GM12878 (cell line): Measurements from ENCODE around the gene EIF2D. TPM values are rescaled to one million over a fixed set of nuclear protein-coding genes. Genes with fewer than 3 reads are reported as not detected.

ENCODE experiments used
- ATAC-seq: fragments of 200-7000 bp; cut with Tn5 transposase; 3 replicates; pipeline ENCODE4 v1.9.1; 2020; ENCODE audit warnings: mild to moderate bottlenecking, moderate library complexity
- BruUV-seq: library from RNA; stranded (reverse); fragments of 400-500 nt; replicated peaks from 2 replicates; lab custom pipeline; 2021; lab: Mats Ljungman, UMichigan
- CTCF ChIA-PET: fragments of 300-600 bp; sonication (Branson Sonifier 250); formaldehyde crosslinking; extraction: SDS; loops from one replicate; lab custom pipeline; 2021; ENCODE audit warnings: inconsistent platforms; lab: Yijun Ruan, JAX
- POLR2A ChIA-PET: fragments of 350-600 bp; formaldehyde crosslinking; extraction: SDS; loops from one replicate; lab custom pipeline; 2021; ENCODE audit warnings: inconsistent platforms; lab: Charles Lee
- RAD21 ChIA-PET: fragments of 300-600 bp; sonication (Branson Sonifier 250); formaldehyde crosslinking; loops from one replicate; lab custom pipeline; 2023; ENCODE audit warnings: antibody characterized with exemption; ENCODE audit not compliant: unreplicated experiment; lab: Charles Lee
- SMC1A ChIA-PET: fragments of 300-600 bp; sonication (Branson Sonifier 250); formaldehyde crosslinking; loops from one replicate; lab custom pipeline; 2023; ENCODE audit not compliant: unreplicated experiment, uncharacterized antibody; lab: Charles Lee
- DNase-seq: peaks from one replicate; pipeline ENCODE4 v3.0.0-alpha.2; 2011; ENCODE audit warnings: low read depth, low spot score
- FAIRE-seq: peaks from 3 replicates; lab custom pipeline; 2011; peaks lifted over from hg19 to GRCh38; lab: Jason Lieb, UNC
- H2AFZ ChIP-seq: 2 replicates; pipeline ENCODE4 v1.6.0; 2011; ENCODE audit warnings: low read depth, low read length, control low read depth; ENCODE audit not compliant: control insufficient read depth
- H3K27ac ChIP-seq: 2 replicates; pipeline ENCODE4 v1.5.1; 2011; ENCODE audit warnings: control low read depth; ENCODE audit not compliant: control insufficient read depth, insufficient read depth
- H3K27me3 ChIP-seq, 2 experiments: replicated peaks in 1 of 2; 2 replicates each; pipeline versions ENCODE4 v1.6.0 to v1.6.1; 2011; ENCODE audit warnings: low read length in 1 of 2; ENCODE audit not compliant: control insufficient read depth in 2 of 2, insufficient read depth in 2 of 2
- H3K36me3 ChIP-seq, 2 experiments: 2 replicates each; pipeline ENCODE4 v1.5.1; 2011; ENCODE audit warnings: low read length in 1 of 2; ENCODE audit not compliant: control insufficient read depth in 2 of 2, insufficient read depth in 2 of 2
- H3K4me1 ChIP-seq: 2 replicates; pipeline ENCODE4 v1.6.1; 2011; ENCODE audit warnings: mild to moderate bottlenecking, low read length, moderate library complexity, mixed read lengths; ENCODE audit not compliant: control insufficient read depth, insufficient read depth
- H3K4me2 ChIP-seq: 2 replicates; pipeline ENCODE4 v1.6.0; 2011; ENCODE audit warnings: control low read depth; ENCODE audit not compliant: control insufficient read depth, insufficient read depth
- H3K4me3 ChIP-seq: fragments of 200-600 bp; sonication (generic); 2 replicates; pipeline ENCODE4 v1.5.1; 2016
- H3K79me2 ChIP-seq: 2 replicates; pipeline ENCODE4 v1.6.0; 2011; ENCODE audit warnings: low read length; ENCODE audit not compliant: control insufficient read depth, insufficient read depth
- H3K9ac ChIP-seq: 2 replicates; pipeline ENCODE4 v1.8.0; 2011; ENCODE audit warnings: low read length, control low read depth, mixed read lengths; ENCODE audit not compliant: control insufficient read depth, insufficient read depth
- H3K9me3 ChIP-seq: replicated peaks from 3 replicates; pipeline ENCODE4 v1.5.1; 2011; ENCODE audit warnings: mild to moderate bottlenecking, low read length; ENCODE audit not compliant: control insufficient read depth, insufficient read depth
- H4K20me1 ChIP-seq: 2 replicates; pipeline ENCODE4 v1.6.0; 2011; ENCODE audit not compliant: control insufficient read depth, insufficient read depth
- BCLAF1 ChIP-seq: fragments of 450-650 bp; IDR thresholded peaks from 2 replicates; pipeline ENCODE4 v1.6.1; 2017; ENCODE audit warnings: antibody characterized with exemption, mild to moderate bottlenecking, moderate library complexity
- FOXK2 ChIP-seq: fragments of 450-650 bp; IDR thresholded peaks from 2 replicates; pipeline ENCODE4 v1.6.1; 2017; ENCODE audit warnings: mild to moderate bottlenecking, moderate library complexity
- HDAC6 ChIP-seq: fragments of 200-600 bp; sonication (generic); IDR thresholded peaks from one replicate; pipeline ENCODE4 v1.8.0; 2017; ENCODE audit warnings: antibody characterized with exemption; ENCODE audit not compliant: unreplicated experiment
- LARP7 ChIP-seq: fragments of 450-650 bp; IDR thresholded peaks from 2 replicates; pipeline ENCODE4 v1.6.1; 2017; ENCODE audit warnings: mild to moderate bottlenecking
- MEF2B ChIP-seq: fragments of 450-650 bp; IDR thresholded peaks from 2 replicates; pipeline ENCODE4 v1.6.1; 2018; ENCODE audit warnings: mild to moderate bottlenecking, moderate library complexity; ENCODE audit not compliant: partially characterized antibody, poor library complexity, severe bottlenecking
- MLLT1 ChIP-seq: fragments of 450-650 bp; IDR thresholded peaks from 2 replicates; pipeline ENCODE4 v1.6.1; 2016; ENCODE audit warnings: mild to moderate bottlenecking
- PML ChIP-seq: IDR thresholded peaks from 2 replicates; pipeline ENCODE4 v1.6.1; 2012; ENCODE audit warnings: low read length, inconsistent platforms
- RFX5 ChIP-seq: IDR thresholded peaks from 2 replicates; pipeline ENCODE4 v1.6.1; 2011; ENCODE audit warnings: low read depth, low read length, improper control_type of control experiment
- ZNF592 ChIP-seq: fragments of 450-650 bp; IDR thresholded peaks from 2 replicates; pipeline ENCODE4 v1.6.1; 2017; ENCODE audit warnings: mild to moderate bottlenecking, moderate library complexity
- ZNF687 ChIP-seq: fragments of 450-650 bp; IDR thresholded peaks from 2 replicates; pipeline ENCODE4 v1.6.1; 2017; ENCODE audit warnings: mild to moderate bottlenecking, moderate library complexity
- WGBS: methylation state at CpG from one replicate; pipeline ENCODE4 v1.1.6; 2016; ENCODE audit warnings: low lambda C conversion rate; ENCODE audit not compliant: insufficient replicate concordance, insufficient coverage; ENCODE audit errors: missing lambda C conversion rate; 5-methylcytosine and 5-hydroxymethylcytosine counted together
- in situ Hi-C: fragments of 300-500 bp; cut with MboI; formaldehyde crosslinking; loops from 9 replicates; pipeline ENCODE4 v1.14.3; 2018; ENCODE audit warnings: mixed read lengths
- intact Hi-C: fragments of 100-400 bp; cut with micrococcal nuclease; formaldehyde crosslinking; loops from one replicate; pipeline ENCODE4 v1.14.2; 2022; ENCODE audit not compliant: unreplicated experiment
- polyA plus RNA-seq, 11 experiments: library from polyadenylated mRNA; depleted of rRNA in 4 of 11; unstranded in 6 of 11; stranded (reverse) in 5 of 11; fragments of >200 nt; fragmentation: Nextera tagmentation in 4 of 11; fragmentation: Illumina TruSeq in 1 of 11; extraction: Ambion mirVana in 4 of 11; extraction: Trizol in 1 of 11; gene quantifications; 1 replicate in 1 of 11; 2 replicates in 10 of 11; pipeline versions ENCODE4 v1.2.1 to v1.2.3, GENCODE V29; 2011 to 2016; ENCODE audit warnings: inconsistent platforms in 2 of 11, missing spikeins in 2 of 11, low read depth in 1 of 11
- total RNA-seq, 4 experiments: library from RNA; depleted of rRNA in 3 of 4; stranded (reverse); fragments of >200 nt in 3 of 4; fragmentation: Illumina TruSeq in 1 of 4; extraction: Trizol in 1 of 4; gene quantifications; 2 replicates each; pipeline versions ENCODE4 v1.2.1 to v1.2.3, GENCODE V29; 2013 to 2021

EIF2D gene
- total and polyA plus RNA-seq, 10 of the 15 experiments (the other 5 are each of a cell fraction or from before 2014, with no cell fraction given) = 65.2 to 133 (median 79.0) TPM

GRCh38 chr1:206595581-206596318 lies 16.5 kb downstream of the EIF2D start:
- intact Hi-C loops = no loop called here
- POLR2A ChIA-PET = no interaction called here
- ATAC-seq (no peak), DNase-seq (no peak), FAIRE-seq (no peak)
- H3K9me3 ChIP-seq = no peaks in the 10 kb centered on the region
- RAD21 ChIA-PET = no interaction called here
- H3K4me2 ChIP-seq = no peak overlapping the region
- BruUV-seq = no TSS peak
- no peaks in the 10 kb centered on the region for H3K27me3 ChIP-seq
- H3K79me2 ChIP-seq = no peaks in the 10 kb centered on the region
- 97% methylated on average over 7 of the region's 7 CpGs for WGBS
- no peak overlapping the region for H3K27ac ChIP-seq
- H3K9ac ChIP-seq = no peak overlapping the region
- H4K20me1 ChIP-seq = no peaks in the 10 kb centered on the region
- peaks cover 14 to 25% of the 10 kb centered on the region in 2 experiments for H3K36me3 ChIP-seq
- no peaks in the 10 kb centered on the region for H3K4me1 ChIP-seq
- CTCF ChIA-PET = interaction anchor here (6.0 kb wide), 1 partner anchor 50 kb away, joined by 44 read pairs; no protein-coding TSS in a partner anchor
- in situ Hi-C loops = no loop called here
- H2AFZ ChIP-seq = no peak overlapping the region
- no peak overlapping the region for H3K4me3 ChIP-seq
- SMC1A ChIA-PET = interaction anchor here (1.2 to 1.4 kb wide), 2 partner anchors 71 to 89 kb away, joined by 3 read pairs; partner anchors contain the start of gene RASSF5
- no peak for TF ChIP-seq RFX5
- no peak for TF ChIP-seq MEF2B
- TF ChIP-seq ZNF592 = no peak
- no peak for TF ChIP-seq HDAC6
- TF ChIP-seq FOXK2 = no peak
- no peak for TF ChIP-seq ZNF687
- no peak for TF ChIP-seq BCLAF1
- TF ChIP-seq LARP7 = no peak
- TF ChIP-seq PML = no peak
- no peak for TF ChIP-seq MLLT1
